Prostate gland (tissue), 2 donors: Measurements from ENCODE around the gene SLC37A4. TPM values are rescaled to one million over a fixed set of nuclear protein-coding genes. Genes with fewer than 3 reads are reported as not detected.
"Not testable (repeated sequence)": the region's sequence is repeated elsewhere in the genome, so short reads cannot be mapped to it uniquely, and the experiment has no call there.

Experiments
- DNase-seq: peaks from one replicate; pipeline ENCODE4 v3.0.0-alpha.2; 2019; ENCODE audit warnings: low spot score
- H3K27ac ChIP-seq, 2 donors: fragments of 200-600 bp; sonication (generic); 2 replicates each; pipeline ENCODE4 v1.5.1; 2017 to 2019
- H3K27me3 ChIP-seq: fragments of 200-600 bp; sonication (generic); replicated peaks from 2 replicates; pipeline ENCODE4 v1.5.1; 2019; ENCODE audit not compliant: insufficient read depth
- H3K36me3 ChIP-seq, 2 donors: fragments of 200-600 bp; sonication (generic); 1 replicate in 1 of 2; 2 replicates in 1 of 2; pipeline versions ENCODE4 v1.5.1 to v1.8.1; 2017 to 2019
- H3K4me1 ChIP-seq: fragments of 200-600 bp; sonication (generic); replicated peaks from 2 replicates; pipeline ENCODE4 v1.5.1; 2019
- H3K4me3 ChIP-seq, 2 donors: fragments of 200-600 bp; sonication (generic); 2 replicates each; pipeline ENCODE4 v1.5.1; 2017 to 2019
- H3K9me3 ChIP-seq: fragments of 200-600 bp; sonication (generic); 2 replicates; pipeline ENCODE4 v1.5.1; 2017
- CTCF ChIP-seq, 4 experiments: fragments of 200-600 bp in 2 of 4; fragments of 450-650 bp in 2 of 4; sonication (generic) in 2 of 4; IDR thresholded peaks; 1 replicate in 3 of 4; 2 replicates in 1 of 4; pipeline ENCODE4 v1.5.1; 2016 to 2019; ENCODE audit warnings: antibody characterized with exemption in 4 of 4, mild to moderate bottlenecking in 2 of 4, moderate library complexity in 2 of 4
- POLR2A ChIP-seq: fragments of 450-650 bp; IDR thresholded peaks from one replicate; pipeline ENCODE4 v1.6.1; 2016; ENCODE audit warnings: antibody characterized with exemption, mild to moderate bottlenecking
- POLR2AphosphoS5 ChIP-seq: sonication (generic); formaldehyde crosslinking; IDR thresholded peaks from one replicate; pipeline ENCODE4 v1.6.1; 2017; ENCODE audit warnings: antibody characterized with exemption
- WGBS: methylation state at CpG from one replicate; pipeline ENCODE4 v1.1.5; 2018; 5-methylcytosine and 5-hydroxymethylcytosine counted together
- intact Hi-C: fragments of 100-400 bp; cut with DNase I; formaldehyde crosslinking; loops from one replicate; pipeline ENCODE4 v1.14.2; 2022
- total RNA-seq, 2 donors: library from RNA; depleted of rRNA; stranded (reverse); fragments of >200 nt; gene quantifications; one replicate each; pipeline ENCODE4 v1.1.0, GENCODE V29; 2016

The SLC37A4 gene
- total RNA-seq, 2 donors from 2014 or later, result 36.2 to 58.7 TPM

DNA sequence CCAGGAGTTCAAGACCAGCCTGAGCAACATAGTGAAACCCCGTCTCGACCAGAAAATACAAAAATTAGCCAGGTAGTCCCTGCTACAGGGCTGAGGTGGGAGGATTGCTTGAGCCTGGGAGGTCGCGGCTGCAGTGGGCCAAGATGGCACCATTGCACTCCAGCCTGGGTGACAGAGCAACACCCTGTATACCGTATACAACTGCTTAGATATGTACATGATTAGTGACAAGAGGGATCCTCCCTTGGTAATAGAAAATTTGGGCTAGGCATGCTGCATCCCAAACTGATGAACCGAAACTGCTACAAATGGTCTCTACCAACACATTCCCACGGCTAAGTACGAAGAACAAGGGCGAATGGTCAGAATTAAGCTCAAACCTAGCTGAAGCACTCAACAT, 12.2 kb upstream of the SLC37A4 start:
- intact Hi-C loops, result no loop called here
- Histone ChIP-seq H3K4me1 (no peaks in the 10 kb centered on the region), H3K9me3 (no peaks in the 10 kb centered on the region), H3K4me3 (no peak overlapping the region), H3K27ac (no peak overlapping the region), H3K36me3 (peaks cover 0 to 4% of the 10 kb centered on the region in 2 donors), H3K27me3 (no peaks in the 10 kb centered on the region)
- 94% methylated on average over 9 of the region's 9 CpGs for WGBS
- no peak for DNase-seq
- TF ChIP-seq POLR2AphosphoS5, result no peak
- TF ChIP-seq CTCF (IDR thresholded peaks at IDR 0.05), result no peak
- TF ChIP-seq POLR2A, result no peak

- no peak for DNase-seq
- intact Hi-C loops, result no loop called here
- H3K4me1 ChIP-seq, result no peaks in the 10 kb centered on the region
- no peaks in the 10 kb centered on the region for H3K9me3 ChIP-seq
- no peak overlapping the region for H3K4me3 ChIP-seq
- no peak overlapping the region for H3K27ac ChIP-seq
- no peak for TF ChIP-seq CTCF (IDR thresholded peaks at IDR 0.05)
- TF ChIP-seq POLR2A, result no peak
- TF ChIP-seq POLR2AphosphoS5, result no peak
- H3K27me3 ChIP-seq, result no peaks in the 10 kb centered on the region
- H3K36me3 ChIP-seq, result no peaks in the 10 kb centered on the region
- whole genome bisulfite sequencing, result 92% methylated on average over 4 of the region's 4 CpGs
Measured at GRCh38 chr11:119041821-119042514, 11.3 kb upstream of the SLC37A4 start.

GRCh38 chr11:119039471-119039870, 8.8 kb upstream of the SLC37A4 start:
- not testable (repeated sequence) for H3K4me1 ChIP-seq

GRCh38 chr11:119038884-119039283, 8.2 kb upstream of the SLC37A4 start:
- Histone ChIP-seq H3K36me3 (no peaks in the 10 kb centered on the region), H3K4me3 (no peak overlapping the region), H3K27me3 (no peaks in the 10 kb centered on the region), H3K9me3 (no peaks in the 10 kb centered on the region), H3K27ac (no peak overlapping the region), H3K4me1 (no peaks in the 10 kb centered on the region)
- 76% methylated on average over 5 of the region's 5 CpGs for WGBS
- intact Hi-C loops, result no loop called here
- no peak for TF ChIP-seq POLR2A
- no peak for TF ChIP-seq POLR2AphosphoS5
- no peak for TF ChIP-seq CTCF (IDR thresholded peaks at IDR 0.05)
- DNase-seq, result no peak

More at GRCh38 chr11:119039471-119039870, 8.8 kb upstream of the SLC37A4 start:
- H3K36me3 ChIP-seq, H3K27me3 ChIP-seq, DNase-seq, H3K4me3 ChIP-seq, intact Hi-C loops, H3K27ac ChIP-seq, H3K9me3 ChIP-seq: not testable (repeated sequence)
- WGBS, result 30% methylated on average over 11 of the region's 11 CpGs

- H3K27me3 ChIP-seq, result no peaks in the 10 kb centered on the region
- H3K9me3 ChIP-seq, result no peaks in the 10 kb centered on the region
- intact Hi-C loops, result no loop called here
- no peak for TF ChIP-seq CTCF (IDR thresholded peaks at IDR 0.05)
- TF ChIP-seq POLR2AphosphoS5, result no peak
- TF ChIP-seq POLR2A, result no peak
- H3K36me3 ChIP-seq, result no peaks in the 10 kb centered on the region
- no peak overlapping the region for H3K27ac ChIP-seq
- H3K4me3 ChIP-seq, result no peak overlapping the region
- peaks cover under 1% of the 10 kb centered on the region for H3K4me1 ChIP-seq
- 92% methylated on average over 3 of the region's 3 CpGs for WGBS
- DNase-seq, result no peak
Measured at GRCh38 chr11:119034813-119035212, 4.1 kb upstream of the SLC37A4 start.

GRCh38 chr11:119033421-119033820, 2.7 kb upstream of the SLC37A4 start:
- DNase-seq, H3K36me3 ChIP-seq, H3K27me3 ChIP-seq, H3K9me3 ChIP-seq, H3K27ac ChIP-seq, H3K4me3 ChIP-seq, intact Hi-C loops: not testable (repeated sequence)
- H3K4me1 ChIP-seq, result peaks cover 12% of the 10 kb centered on the region
- WGBS, result 80% methylated on average over 10 of the region's 10 CpGs
